Measurements from ENCODE around the gene CRACDL.

- no peak for TF ChIP-seq EP300 (IDR thresholded peaks at IDR 0.05)
- TF ChIP-seq, protein P1, sequence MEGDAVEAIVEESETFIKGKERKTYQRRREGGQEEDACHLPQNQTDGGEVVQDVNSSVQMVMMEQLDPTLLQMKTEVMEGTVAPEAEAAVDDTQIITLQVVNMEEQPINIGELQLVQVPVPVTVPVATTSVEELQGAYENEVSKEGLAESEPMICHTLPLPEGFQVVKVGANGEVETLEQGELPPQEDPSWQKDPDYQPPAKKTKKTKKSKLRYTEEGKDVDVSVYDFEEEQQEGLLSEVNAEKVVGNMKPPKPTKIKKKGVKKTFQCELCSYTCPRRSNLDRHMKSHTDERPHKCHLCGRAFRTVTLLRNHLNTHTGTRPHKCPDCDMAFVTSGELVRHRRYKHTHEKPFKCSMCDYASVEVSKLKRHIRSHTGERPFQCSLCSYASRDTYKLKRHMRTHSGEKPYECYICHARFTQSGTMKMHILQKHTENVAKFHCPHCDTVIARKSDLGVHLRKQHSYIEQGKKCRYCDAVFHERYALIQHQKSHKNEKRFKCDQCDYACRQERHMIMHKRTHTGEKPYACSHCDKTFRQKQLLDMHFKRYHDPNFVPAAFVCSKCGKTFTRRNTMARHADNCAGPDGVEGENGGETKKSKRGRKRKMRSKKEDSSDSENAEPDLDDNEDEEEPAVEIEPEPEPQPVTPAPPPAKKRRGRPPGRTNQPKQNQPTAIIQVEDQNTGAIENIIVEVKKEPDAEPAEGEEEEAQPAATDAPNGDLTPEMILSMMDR (IDR thresholded peaks at IDR 0.05): no peak
Measured at GRCh38 chr2:98769784-98770183, 166.2 kb downstream of the CRACDL start.
